ENCODE measurements around the gene HDDC2.

The HDDC2 gene

DNA sequence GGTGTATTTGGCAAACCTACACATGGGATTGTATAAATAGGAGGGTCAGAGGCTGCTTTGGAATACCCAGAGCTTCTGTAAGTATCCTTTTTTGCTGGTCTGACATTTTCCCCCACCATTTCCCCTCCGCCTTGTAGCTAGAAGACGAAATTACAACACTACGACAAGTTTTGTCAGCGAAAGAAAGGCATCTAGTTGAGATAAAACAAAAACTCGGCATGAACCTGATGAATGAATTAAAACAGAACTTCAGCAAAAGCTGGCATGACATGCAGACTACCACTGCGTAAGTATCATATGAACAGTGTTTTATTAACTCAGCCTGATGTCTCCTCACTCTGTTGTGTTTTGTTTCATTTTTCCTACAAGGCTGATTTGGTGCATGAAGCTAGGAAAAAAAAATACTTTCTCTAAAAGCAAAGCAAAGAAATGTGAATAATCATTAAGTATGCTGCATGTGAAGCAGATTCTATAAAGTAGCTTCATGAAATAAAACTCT, 72.7 kb downstream of the HDDC2 start:
- TF ChIP-seq, protein P1, sequence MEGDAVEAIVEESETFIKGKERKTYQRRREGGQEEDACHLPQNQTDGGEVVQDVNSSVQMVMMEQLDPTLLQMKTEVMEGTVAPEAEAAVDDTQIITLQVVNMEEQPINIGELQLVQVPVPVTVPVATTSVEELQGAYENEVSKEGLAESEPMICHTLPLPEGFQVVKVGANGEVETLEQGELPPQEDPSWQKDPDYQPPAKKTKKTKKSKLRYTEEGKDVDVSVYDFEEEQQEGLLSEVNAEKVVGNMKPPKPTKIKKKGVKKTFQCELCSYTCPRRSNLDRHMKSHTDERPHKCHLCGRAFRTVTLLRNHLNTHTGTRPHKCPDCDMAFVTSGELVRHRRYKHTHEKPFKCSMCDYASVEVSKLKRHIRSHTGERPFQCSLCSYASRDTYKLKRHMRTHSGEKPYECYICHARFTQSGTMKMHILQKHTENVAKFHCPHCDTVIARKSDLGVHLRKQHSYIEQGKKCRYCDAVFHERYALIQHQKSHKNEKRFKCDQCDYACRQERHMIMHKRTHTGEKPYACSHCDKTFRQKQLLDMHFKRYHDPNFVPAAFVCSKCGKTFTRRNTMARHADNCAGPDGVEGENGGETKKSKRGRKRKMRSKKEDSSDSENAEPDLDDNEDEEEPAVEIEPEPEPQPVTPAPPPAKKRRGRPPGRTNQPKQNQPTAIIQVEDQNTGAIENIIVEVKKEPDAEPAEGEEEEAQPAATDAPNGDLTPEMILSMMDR (IDR thresholded peaks at IDR 0.05): no peak
- Histone ChIP-seq H3K27me3 (no peaks in the 10 kb centered on the region), H3K27ac (no peak overlapping the region), H3K36me3 (no peaks in the 10 kb centered on the region), H3K4me1 (ENCODE audit: control insufficient read depth in 1 of 2, insufficient read depth in 1 of 2, low read depth in 1 of 2, low read length in 1 of 2) (no peaks in the 10 kb centered on the region), H3K9me3 (no peaks in the 10 kb centered on the region), H3K4me3 (ENCODE audit: low read depth in 1 of 2, low read length in 1 of 2) (no peak overlapping the region)

- Histone ChIP-seq H3K9me3 (no peaks in the 10 kb centered on the region), H3K27me3 (no peaks in the 10 kb centered on the region), H3K4me1 (ENCODE audit: control insufficient read depth in 1 of 2, insufficient read depth in 1 of 2, low read depth in 1 of 2, low read length in 1 of 2) (no peaks in the 10 kb centered on the region), H3K27ac (no peak overlapping the region), H3K36me3 (no peaks in the 10 kb centered on the region), H3K4me3 (ENCODE audit: low read depth in 1 of 2, low read length in 1 of 2) (no peak overlapping the region)
- TF ChIP-seq, protein P1 (IDR thresholded peaks at IDR 0.05): no peak
These were observed 74.5 kb downstream of the HDDC2 start for GRCh38 chr6:125227244-125227643.
